HCT116 (cell line): Measurements from ENCODE around the gene NOTUM. TPM values are rescaled to one million over a fixed set of nuclear protein-coding genes. Genes with fewer than 3 reads are reported as not detected.

Source experiments
- ATAC-seq: fragments of 200-7000 bp; cut with Tn5 transposase; 2 replicates; pipeline ENCODE4 v1.9.1; 2020; ENCODE audit warnings: mild to moderate bottlenecking, moderate library complexity
- BruUV-seq: library from RNA; stranded (reverse); fragments of 400-500 nt; replicated peaks from 2 replicates; lab custom pipeline; 2021; lab: Mats Ljungman, UMichigan
- CTCF ChIA-PET: fragments of 300-600 bp; sonication (Branson Sonifier 250); formaldehyde crosslinking; loops from one replicate; lab custom pipeline; 2021; ENCODE audit warnings: antibody characterized with exemption; lab: Charles Lee
- POLR2A ChIA-PET: fragments of 300-600, 350-600 bp; sonication (Branson Sonifier 250); formaldehyde crosslinking; loops from one replicate; lab custom pipeline; 2021; ENCODE audit warnings: antibody characterized with exemption; lab: Charles Lee
- RAD21 ChIA-PET, 2 experiments: fragments of 300-600 bp; sonication (Branson Sonifier 250); formaldehyde crosslinking; loops; one replicate each; lab custom pipeline; 2023; ENCODE audit warnings: low total read pairs in 2 of 2; ENCODE audit not compliant: uncharacterized antibody in 2 of 2, unreplicated experiment in 2 of 2, low non-redundant PET in 1 of 2; lab: Charles Lee
- DNase-seq: peaks from one replicate; pipeline ENCODE4 v3.0.0-alpha.2; 2010; ENCODE audit warnings: low read depth, low spot score
- H2AFZ ChIP-seq: fragments of 200-600 bp; shearing (Covaris generic), sonication (generic); 2 replicates; pipeline ENCODE4 v1.6.1; 2017; ENCODE audit warnings: low read depth, mixed run types, mixed read lengths, antibody characterized with exemption, low read length; ENCODE audit not compliant: poor library complexity, severe bottlenecking
- H3K27ac ChIP-seq: 2 replicates; pipeline ENCODE4 v1.5.1; 2012; ENCODE audit warnings: low read depth, low read length
- H3K27me3 ChIP-seq: fragments of 200-600 bp; sonication (generic); 2 replicates; pipeline ENCODE4 v1.6.1; 2016; ENCODE audit warnings: mixed run types, low read length, mixed read lengths; ENCODE audit not compliant: insufficient read depth
- H3K36me3 ChIP-seq, 2 experiments: fragments of 200-500 bp in 1 of 2; fragments of 200-600 bp in 1 of 2; sonication (Bioruptor generic) in 1 of 2; sonication (generic) in 1 of 2; 2 replicates each; pipeline versions ENCODE4 v1.5.1 to v1.6.1; 2014 to 2016; ENCODE audit warnings: low read length in 2 of 2, inconsistent platforms in 1 of 2, mixed read lengths in 1 of 2, mixed run types in 1 of 2; ENCODE audit not compliant: insufficient read depth in 2 of 2, control insufficient read depth in 1 of 2
- H3K4me1 ChIP-seq, 2 experiments: fragments of 200-600 bp in 1 of 2; sonication (generic) in 1 of 2; 2 replicates each; pipeline versions ENCODE4 v1.5.1 to v1.6.1; 2012 to 2017; ENCODE audit warnings: low read length in 2 of 2, inconsistent platforms in 1 of 2, mild to moderate bottlenecking in 1 of 2, mixed read lengths in 1 of 2, mixed run types in 1 of 2, moderate library complexity in 1 of 2; ENCODE audit not compliant: insufficient read depth in 2 of 2, control insufficient read depth in 1 of 2
- H3K4me2 ChIP-seq: fragments of 200-600 bp; sonication (generic); 2 replicates; pipeline ENCODE4 v1.6.1; 2017; ENCODE audit warnings: mixed run types, low read length, mixed read lengths
- H3K4me3 ChIP-seq, 2 experiments: fragments of 200-600 bp in 1 of 2; sonication (generic) in 1 of 2; replicated peaks in 1 of 2; 2 replicates each; pipeline ENCODE4 v1.5.1; 2011 to 2016; ENCODE audit warnings: low read length in 2 of 2, control low read depth in 1 of 2, low read depth in 1 of 2, mild to moderate bottlenecking in 1 of 2, mixed read lengths in 1 of 2, mixed run types in 1 of 2
- H3K79me2 ChIP-seq: fragments of 200-600 bp; sonication (generic); 2 replicates; pipeline ENCODE4 v1.6.1; 2017; ENCODE audit warnings: mild to moderate bottlenecking, mixed run types, low read length, moderate library complexity, mixed read lengths; ENCODE audit not compliant: insufficient read depth
- H3K9ac ChIP-seq: fragments of 200-600 bp; sonication (generic); 2 replicates; pipeline ENCODE4 v1.6.1; 2016; ENCODE audit warnings: low read length, mixed read lengths
- H3K9me2 ChIP-seq: fragments of 200-600 bp; sonication (generic), shearing (Covaris generic); 2 replicates; pipeline ENCODE4 v1.6.1; 2017; ENCODE audit warnings: mixed run types, mild to moderate bottlenecking, moderate library complexity; ENCODE audit not compliant: insufficient read depth
- H3K9me3 ChIP-seq, 2 experiments: fragments of 200-500 bp in 1 of 2; fragments of 200-600 bp in 1 of 2; sonication (Bioruptor generic) in 1 of 2; sonication (generic) in 1 of 2; 2 replicates each; pipeline ENCODE4 v1.6.1; 2014 to 2017; ENCODE audit warnings: low read length in 2 of 2, mixed read lengths in 2 of 2, inconsistent platforms in 1 of 2, low read depth in 1 of 2, mild to moderate bottlenecking in 1 of 2, mixed run types in 1 of 2, moderate library complexity in 1 of 2; ENCODE audit not compliant: control insufficient read depth in 1 of 2, insufficient read depth in 1 of 2
- H4K20me1 ChIP-seq: fragments of 200-600 bp; sonication (generic), shearing (Covaris generic); 2 replicates; pipeline ENCODE4 v1.6.1; 2017; ENCODE audit warnings: mixed run types, mild to moderate bottlenecking, moderate library complexity; ENCODE audit not compliant: insufficient read depth
- CBX3 ChIP-seq: IDR thresholded peaks from 2 replicates; pipeline ENCODE4 v1.6.1; 2012; ENCODE audit warnings: low read depth
- CTCF ChIP-seq, 3 experiments: fragments of 200-600 bp in 1 of 3; sonication (generic) in 1 of 3; IDR thresholded peaks in 2 of 3; conservative IDR thresholded peaks in 1 of 3; 2 replicates each; pipeline ENCODE4 v1.5.1; 2012 to 2017; ENCODE audit warnings: low read depth in 2 of 3, low read length in 2 of 3, antibody characterized with exemption in 1 of 3, borderline replicate concordance in 1 of 3, control low read depth in 1 of 3, mild to moderate bottlenecking in 1 of 3, mixed read lengths in 1 of 3, mixed run types in 1 of 3, moderate library complexity in 1 of 3; ENCODE audit not compliant: insufficient read depth in 1 of 3
- EZH2 ChIP-seq: fragments of 200-600 bp; sonication (generic); IDR thresholded peaks from 2 replicates; pipeline ENCODE4 v1.6.1; 2017; ENCODE audit warnings: antibody characterized with exemption, mixed run types
- JUND ChIP-seq: IDR thresholded peaks from 2 replicates; pipeline ENCODE4 v1.6.1; 2012
- POLR2AphosphoS5 ChIP-seq: IDR thresholded peaks from 2 replicates; pipeline ENCODE4 v1.6.1; 2011; ENCODE audit warnings: mild to moderate bottlenecking, low read depth, low read length, moderate library complexity
- SP1 ChIP-seq: IDR thresholded peaks from 2 replicates; pipeline ENCODE4 v1.6.1; 2012; ENCODE audit warnings: low read depth
- intact Hi-C: fragments of 100-400 bp; cut with micrococcal nuclease; formaldehyde crosslinking; loops from 2 replicates; pipeline ENCODE4 v1.10.0; 2022
- total RNA-seq: library from RNA; stranded (reverse); gene quantifications from one replicate; pipeline ENCODE4 v1.2.1, GENCODE V29; 2021; ENCODE audit not compliant: unreplicated experiment

NOTUM gene
- total RNA-seq, 1 experiment from 2014 or later = 12.5 TPM

GRCh38 chr17:81922566-81923301 is 38.3 kb downstream of the NOTUM start:
- peaks cover 35 to 55% of the 10 kb centered on the region in 2 experiments for H3K4me1 ChIP-seq
- ChIA-PET POLR2A (interaction anchor here (1.1 kb wide), 1 partner anchor 46 kb away, joined by 3 read pairs; no protein-coding TSS in a partner anchor), RAD21 (no interaction called here), CTCF (interaction anchor here (1.0 to 1.8 kb wide), 2 partner anchors 10 to 53 kb away, joined by 3 to 4 read pairs; no protein-coding TSS in a partner anchor)
- H3K79me2 ChIP-seq = peaks cover 91% of the 10 kb centered on the region
- H3K4me2 ChIP-seq = peak overlapping the region; percentile 80
- no peak overlapping the region for H2AFZ ChIP-seq
- BruUV-seq = no TSS peak
- H4K20me1 ChIP-seq = no peaks in the 10 kb centered on the region
- intact Hi-C loops = no loop called here
- H3K9ac ChIP-seq = peak overlapping the region; percentile 65
- H3K9me2 ChIP-seq = no peaks in the 10 kb centered on the region
- DNase-seq = no peak
- peaks cover 15 to 36% of the 10 kb centered on the region in 2 experiments; a peak in 3 of 4 replicates for H3K36me3 ChIP-seq
- H3K27ac ChIP-seq = peak overlapping the region; percentile 80
- no peak for ATAC-seq
- peak overlapping the region in 1 of 2 experiments; percentile 36; a peak in 2 of 4 replicates for H3K4me3 ChIP-seq
- no peaks in the 10 kb centered on the region for H3K27me3 ChIP-seq
- no peaks in the 10 kb centered on the region for H3K9me3 ChIP-seq
- TF ChIP-seq CTCF (IDR thresholded peaks at IDR 0.05 in 2 of 3, conservative IDR thresholded peaks at IDR 0.05 in 1 of 3; ENCODE audit: borderline replicate concordance in 1 of 3, insufficient read depth in 1 of 3, low read depth in 2 of 3, low read length in 2 of 3) (no peak), POLR2AphosphoS5 (no peak), JUND (no peak)

- BruUV-seq = no TSS peak
Measured at GRCh38 chr17:81921996-81922565, 38.9 kb downstream of the NOTUM start.

More at GRCh38 chr17:81921996-81922565, 38.9 kb downstream of the NOTUM start:
- Histone ChIP-seq H3K4me1 (peaks cover 35 to 57% of the 10 kb centered on the region in 2 experiments), H4K20me1 (no peaks in the 10 kb centered on the region), H3K79me2 (peaks cover 96% of the 10 kb centered on the region), H3K9me2 (no peaks in the 10 kb centered on the region), H2AFZ (no peak overlapping the region), H3K9ac (no peak overlapping the region), H3K27me3 (no peaks in the 10 kb centered on the region), H3K9me3 (no peaks in the 10 kb centered on the region), H3K27ac (peak overlapping the region; percentile 80; the same call in 1 of the 2 replicates), H3K4me2 (no peak overlapping the region), H3K36me3 (peaks cover 15 to 36% of the 10 kb centered on the region in 2 experiments; a peak in 3 of 4 replicates), H3K4me3 (no peak overlapping the region)
- TF ChIP-seq EZH2 = no peak
- no peak for TF ChIP-seq CBX3
- TF ChIP-seq SP1 = no peak
- ChIA-PET CTCF (no interaction called here), RAD21 (no interaction called here), POLR2A (interaction anchor here (1.1 kb wide), 1 partner anchor 47 kb away, joined by 3 read pairs; no protein-coding TSS in a partner anchor)
- intact Hi-C loops = no loop called here
- no peak for DNase-seq
- ATAC-seq = no peak
